GM23338 (cell line): ENCODE measurements around the gene ANAPC5. TPM values are rescaled to one million over a fixed set of nuclear protein-coding genes. Genes with fewer than 3 reads are reported as not detected.

Source experiments
- ATAC-seq: fragments of 200-7000 bp; cut with Tn5 transposase; 3 replicates; pipeline ENCODE4 v1.9.1; 2020
- DNase-seq: peaks from one replicate; pipeline ENCODE4 v3.0.0-alpha.2; 2015; ENCODE audit warnings: low spot score
- H2AFZ ChIP-seq: fragments of 200-600 bp; sonication (generic); 2 replicates; pipeline ENCODE4 v1.8.0; 2016; ENCODE audit warnings: antibody characterized with exemption, mild to moderate bottlenecking, moderate library complexity
- H3F3A ChIP-seq: fragments of 200-600 bp; sonication (generic); replicated peaks from 2 replicates; pipeline ENCODE4 v1.8.0; 2017; ENCODE audit warnings: antibody characterized with exemption, mixed run types, low read depth
- H3K27ac ChIP-seq: fragments of 200-600 bp; sonication (generic); 2 replicates; pipeline ENCODE4 v1.6.1; 2016; ENCODE audit warnings: low read depth
- H3K27me3 ChIP-seq: fragments of 200-600 bp; sonication (generic); 2 replicates; pipeline ENCODE4 v1.8.0; 2016; ENCODE audit warnings: mild to moderate bottlenecking, mixed run types, moderate library complexity; ENCODE audit not compliant: insufficient read depth
- H3K36me3 ChIP-seq: fragments of 200-600 bp; sonication (generic); 2 replicates; pipeline ENCODE4 v1.8.0; 2016; ENCODE audit warnings: mild to moderate bottlenecking; ENCODE audit not compliant: insufficient read depth
- H3K4me1 ChIP-seq: fragments of 200-600 bp; sonication (generic); 2 replicates; pipeline ENCODE4 v1.8.0; 2016; ENCODE audit warnings: mild to moderate bottlenecking, moderate library complexity; ENCODE audit not compliant: insufficient read depth
- H3K4me2 ChIP-seq: fragments of 200-600 bp; sonication (generic); 2 replicates; pipeline ENCODE4 v1.7.1; 2017; ENCODE audit warnings: mixed run types
- H3K4me3 ChIP-seq: fragments of 200-600 bp; sonication (generic); 2 replicates; pipeline ENCODE4 v1.6.1; 2016; ENCODE audit warnings: mixed run types
- H3K79me2 ChIP-seq: fragments of 200-600 bp; sonication (generic); replicated peaks from 2 replicates; pipeline ENCODE4 v1.8.0; 2017; ENCODE audit warnings: mild to moderate bottlenecking; ENCODE audit not compliant: insufficient read depth
- H3K9me2 ChIP-seq: fragments of 200-600 bp; sonication (generic); 2 replicates; pipeline ENCODE4 v1.8.0; 2017; ENCODE audit not compliant: insufficient read depth
- H4K20me1 ChIP-seq: fragments of 200-600 bp; sonication (generic); replicated peaks from 2 replicates; pipeline ENCODE4 v1.8.0; 2017; ENCODE audit warnings: mild to moderate bottlenecking; ENCODE audit not compliant: insufficient read depth
- H3K27ac Mint-ChIP-seq: 2 replicates; pipeline ENCODE4 v1.8.0; 2020; ENCODE audit warnings: inconsistent platforms, mild to moderate bottlenecking, moderate library complexity, mixed read lengths
- H3K27me3 Mint-ChIP-seq: 3 replicates; pipeline ENCODE4 v1.8.0; 2022; ENCODE audit warnings: low read depth, mild to moderate bottlenecking, moderate library complexity, mixed read lengths, inconsistent platforms; ENCODE audit not compliant: insufficient read depth, poor library complexity
- H3K36me3 Mint-ChIP-seq: 3 replicates; pipeline ENCODE4 v1.8.0; 2021; ENCODE audit warnings: low read depth, mild to moderate bottlenecking, inconsistent platforms, moderate library complexity, mixed read lengths
- H3K4me1 Mint-ChIP-seq: 3 replicates; pipeline ENCODE4 v1.8.0; 2020; ENCODE audit warnings: mild to moderate bottlenecking, inconsistent platforms, mixed read lengths
- H3K4me3 Mint-ChIP-seq: 3 replicates; pipeline ENCODE4 v1.8.0; 2021; ENCODE audit warnings: moderate library complexity, mild to moderate bottlenecking, inconsistent platforms, mixed read lengths
- H3K9me3 Mint-ChIP-seq: 3 replicates; pipeline ENCODE4 v1.8.0; 2020; ENCODE audit warnings: moderate library complexity, mild to moderate bottlenecking, inconsistent platforms, mixed read lengths
- CTCF ChIP-seq, 2 experiments: fragments of 200-600 bp in 1 of 2; sonication (generic) in 1 of 2; conservative IDR thresholded peaks; 2 replicates each; pipeline versions ENCODE4 v1.5.1 to v1.6.1; 2016 to 2017; ENCODE audit warnings: antibody characterized with exemption in 2 of 2, low read depth in 2 of 2, mild to moderate bottlenecking in 2 of 2, moderate library complexity in 1 of 2
- EZH2 ChIP-seq: fragments of 200-600 bp; sonication (generic); IDR thresholded peaks from one replicate; pipeline ENCODE4 v1.8.0; 2017; ENCODE audit warnings: antibody characterized with exemption, mild to moderate bottlenecking, low read depth; ENCODE audit not compliant: unreplicated experiment
- JUNB ChIP-seq: IDR thresholded peaks from one replicate; pipeline ENCODE4 v1.6.1; 2016; ENCODE audit warnings: antibody characterized with exemption; ENCODE audit not compliant: unreplicated experiment
- NANOG ChIP-seq: IDR thresholded peaks from 2 replicates; pipeline ENCODE4 v1.6.1; 2016; ENCODE audit warnings: antibody characterized with exemption, borderline replicate concordance
- REST ChIP-seq: IDR thresholded peaks from one replicate; pipeline ENCODE4 v1.6.1; 2018; ENCODE audit warnings: antibody characterized with exemption; ENCODE audit not compliant: unreplicated experiment
- STAT1 ChIP-seq: IDR thresholded peaks from one replicate; pipeline ENCODE4 v1.6.1; 2016; ENCODE audit warnings: antibody characterized with exemption; ENCODE audit not compliant: unreplicated experiment
- ZNF114 ChIP-seq: fragments of 250-450 bp; sonication (Bioruptor Pico); IDR thresholded peaks from 2 replicates; pipeline ENCODE4 v1.5.0; 2020; ENCODE audit warnings: mild to moderate bottlenecking, moderate library complexity
- ZNF331 ChIP-seq: fragments of 250-450 bp; sonication (Bioruptor Pico); IDR thresholded peaks from 2 replicates; pipeline ENCODE4 v1.5.0; 2020; ENCODE audit warnings: low read depth, mild to moderate bottlenecking, moderate library complexity
- ZNF462 ChIP-seq: fragments of 250-450 bp; sonication (Bioruptor Pico); IDR thresholded peaks from 2 replicates; pipeline ENCODE4 v1.5.0; 2020; ENCODE audit warnings: mild to moderate bottlenecking, moderate library complexity
- polyA plus RNA-seq: library from polyadenylated mRNA; unstranded; fragments of >200 nt; fragmentation: Nextera tagmentation; extraction: Ambion mirVana; gene quantifications from 2 replicates; pipeline ENCODE4 v1.2.1, GENCODE V29; 2016
- total RNA-seq: library from RNA; depleted of rRNA; stranded (reverse); fragments of >200 nt; shearing (Covaris generic); gene quantifications from 2 replicates; pipeline ENCODE4 v1.2.3, GENCODE V29; 2014

The ANAPC5 gene
- total and polyA plus RNA-seq, 2 experiments from 2014 or later, result 65.9 to 125 TPM

- TF ChIP-seq EZH2 (no peak), NANOG (no peak), ZNF331 (CRISPR knock-in tag) (no peak), STAT1 (no peak)
Measured at GRCh38 chr12:121351820-121352681, at the start of gene ANAPC5 (continued).

GRCh38 chr12:121400332-121401139 is 48.3 kb upstream of the ANAPC5 start:
- Histone ChIP-seq H3K27ac (peak overlapping the region; percentile 92), H3K36me3 (peaks cover 7% of the 10 kb centered on the region), H3K9me2 (no peaks in the 10 kb centered on the region), H2AFZ (peak overlapping the region; percentile 92), H3K79me2 (peaks cover 57% of the 10 kb centered on the region), H3F3A (peaks cover 6% of the 10 kb centered on the region; the same call in 1 of the 2 replicates), H3K4me3 (peak overlapping the region; percentile 99), H3K27me3 (no peaks in the 10 kb centered on the region), H3K4me1 (peaks cover 10% of the 10 kb centered on the region; the same call in 1 of the 2 replicates), H3K4me2 (peak overlapping the region; percentile 97), H4K20me1 (peaks cover 22% of the 10 kb centered on the region)
- peak; percentile 46 for ATAC-seq
- Mint-ChIP-seq H3K27ac (peak overlapping the region; percentile 95), H3K4me3 (peak overlapping the region; percentile 92), H3K27me3 (peaks cover 4% of the 10 kb centered on the region), H3K9me3 (no peaks in the 10 kb centered on the region), H3K36me3 (peaks cover 22% of the 10 kb centered on the region; the same call in 2 of the 3 replicates), H3K4me1 (peaks cover 18% of the 10 kb centered on the region; the same call in 2 of the 3 replicates)
- peak; percentile 66 for DNase-seq
- TF ChIP-seq REST (no peak), ZNF331 (CRISPR knock-in tag) (no peak), EZH2 (no peak), CTCF (conservative IDR thresholded peaks at IDR 0.05; ENCODE audit: low read depth in 2 of 2) (no peak), STAT1 (no peak), NANOG (no peak), ZNF462 (CRISPR knock-in tag) (no peak), ZNF114 (CRISPR knock-in tag) (no peak), JUNB (no peak)
